OCI-LY7 (cell line): ENCODE results near the gene SFI1. TPM values are rescaled to one million over a fixed set of nuclear protein-coding genes. Genes with fewer than 3 reads are reported as not detected.
A peak's percentile ranks its signal among the peaks of the same experiment; 100 is the strongest.

Source experiments
- BruUV-seq: library from RNA; stranded (reverse); fragments of 400-500 nt; replicated peaks from 2 replicates; lab custom pipeline; 2021; lab: Mats Ljungman, UMichigan
- CTCF ChIA-PET: fragments of 300-600 bp; sonication (Branson Sonifier 250); formaldehyde crosslinking; loops from one replicate; lab custom pipeline; 2022; ENCODE audit warnings: antibody characterized with exemption; ENCODE audit not compliant: unreplicated experiment; lab: Charles Lee
- POLR2A ChIA-PET: fragments of 300-600 bp; sonication (Branson Sonifier 250); formaldehyde crosslinking; loops from one replicate; lab custom pipeline; 2022; ENCODE audit warnings: antibody characterized with exemption; lab: Charles Lee
- DNase-seq: peaks from one replicate; pipeline ENCODE4 v3.0.0-alpha.2; 2015; ENCODE audit warnings: low spot score
- H2AFZ ChIP-seq: fragments of 200-600 bp; sonication (generic), shearing (Covaris generic); 2 replicates; pipeline ENCODE4 v1.6.1; 2014; ENCODE audit warnings: mild to moderate bottlenecking, antibody characterized with exemption, low read length, moderate library complexity
- H3K27ac ChIP-seq: fragments of 200-600 bp; sonication (generic); 2 replicates; pipeline ENCODE4 v1.5.1; 2014; ENCODE audit warnings: mixed run types, low read depth, mild to moderate bottlenecking, moderate library complexity, low read length, inconsistent platforms; ENCODE audit not compliant: poor library complexity, severe bottlenecking
- H3K36me3 ChIP-seq: fragments of 200-600 bp; sonication (generic); 2 replicates; pipeline ENCODE4 v1.6.1; 2014; ENCODE audit warnings: mild to moderate bottlenecking, antibody characterized with exemption, low read length, moderate library complexity, mixed read lengths; ENCODE audit not compliant: insufficient read depth
- H3K4me1 ChIP-seq: fragments of 200-600 bp; sonication (generic); 2 replicates; pipeline ENCODE4 v1.5.1; 2014; ENCODE audit warnings: mild to moderate bottlenecking, low read length; ENCODE audit not compliant: insufficient read depth, poor library complexity, severe bottlenecking
- H3K4me2 ChIP-seq: fragments of 200-600 bp; sonication (generic); 2 replicates; pipeline ENCODE4 v1.6.1; 2014; ENCODE audit warnings: mild to moderate bottlenecking, low read length
- H3K4me3 ChIP-seq: fragments of 200-600 bp; sonication (generic); 2 replicates; pipeline ENCODE4 v1.5.1; 2014; ENCODE audit warnings: mild to moderate bottlenecking, low read depth, low read length; ENCODE audit not compliant: poor library complexity, severe bottlenecking
- H3K79me2 ChIP-seq: fragments of 200-600 bp; sonication (generic); 2 replicates; pipeline ENCODE4 v1.6.1; 2016; ENCODE audit warnings: low read depth, mild to moderate bottlenecking, low read length, moderate library complexity, mixed read lengths; ENCODE audit not compliant: insufficient read depth
- H3K9me2 ChIP-seq: fragments of 200-600 bp; sonication (generic); 2 replicates; pipeline ENCODE4 v1.6.1; 2016; ENCODE audit warnings: mild to moderate bottlenecking, low read length, mixed read lengths; ENCODE audit not compliant: insufficient read depth
- H3K9me3 ChIP-seq: fragments of 200-600 bp; sonication (generic); 2 replicates; pipeline ENCODE4 v1.6.1; 2014; ENCODE audit warnings: mild to moderate bottlenecking, mixed run types, low read length, mixed read lengths
- H4K20me1 ChIP-seq: fragments of 200-600 bp; sonication (generic); 2 replicates; pipeline ENCODE4 v1.6.1; 2014; ENCODE audit warnings: mild to moderate bottlenecking, antibody characterized with exemption, low read length, moderate library complexity, mixed read lengths; ENCODE audit not compliant: insufficient read depth
- CTCF ChIP-seq: fragments of 200-600 bp; sonication (generic); conservative IDR thresholded peaks from 2 replicates; pipeline ENCODE4 v1.5.1; 2014; ENCODE audit warnings: mild to moderate bottlenecking, antibody characterized with exemption, low read length, moderate library complexity, mixed read lengths
- EZH2phosphoT487 ChIP-seq: fragments of 200-600 bp; sonication (generic); IDR thresholded peaks from 2 replicates; pipeline ENCODE4 v1.6.1; 2018; ENCODE audit warnings: low read depth, borderline replicate concordance, mild to moderate bottlenecking, mixed run types, antibody characterized with exemption, low read length, moderate library complexity, mixed read lengths
- intact Hi-C: fragments of 100-400 bp; cut with micrococcal nuclease; formaldehyde crosslinking; loops from one replicate; pipeline ENCODE4 v1.10.0; 2022; ENCODE audit not compliant: unreplicated experiment
- total RNA-seq, 2 experiments: library from RNA; depleted of rRNA in 1 of 2; stranded (reverse); fragments of >200 nt in 1 of 2; shearing (Covaris generic) in 1 of 2; gene quantifications; 2 replicates each; pipeline ENCODE4 v1.2.3, GENCODE V29; 2014 to 2022

SFI1 gene
- total RNA-seq, 2 experiments from 2014 or later = 72.6 to 132 TPM

- Histone ChIP-seq H3K4me1 (peaks cover 42% of the 10 kb centered on the region), H3K9me2 (no peaks in the 10 kb centered on the region), H3K27ac (no peak overlapping the region), H4K20me1 (no peaks in the 10 kb centered on the region), H3K4me2 (no peak overlapping the region), H3K9me3 (no peaks in the 10 kb centered on the region), H3K79me2 (peaks cover 24% of the 10 kb centered on the region; the same call in 1 of the 2 replicates), H3K36me3 (peaks cover 35% of the 10 kb centered on the region), H2AFZ (no peak overlapping the region), H3K4me3 (no peak overlapping the region)
- no TSS peak for BruUV-seq
- ChIA-PET CTCF (no interaction called here), POLR2A (interaction anchor here (0.5 kb wide), 1 partner anchor 80 kb away, joined by 3 read pairs; no protein-coding TSS in a partner anchor)
- TF ChIP-seq CTCF (no peak), EZH2phosphoT487 (no peak)
- no peak for DNase-seq
- intact Hi-C loops = no loop called here
Measured at GRCh38 chr22:31625661-31626426, 129.5 kb downstream of the SFI1 start.

GRCh38 chr22:31626427-31627150 lies 130.3 kb downstream of the SFI1 start:
- Histone ChIP-seq H2AFZ (no peak overlapping the region), H4K20me1 (no peaks in the 10 kb centered on the region), H3K27ac (peak overlapping the region; percentile 31), H3K4me1 (peaks cover 49% of the 10 kb centered on the region), H3K9me3 (no peaks in the 10 kb centered on the region), H3K36me3 (peaks cover 30% of the 10 kb centered on the region), H3K9me2 (no peaks in the 10 kb centered on the region), H3K4me3 (no peak overlapping the region), H3K4me2 (peak overlapping the region; percentile 43), H3K79me2 (peaks cover 25% of the 10 kb centered on the region; the same call in 1 of the 2 replicates)
- TF ChIP-seq CTCF (no peak), EZH2phosphoT487 (no peak)
- intact Hi-C loops = no loop called here
- no TSS peak for BruUV-seq
- ChIA-PET CTCF (no interaction called here), POLR2A (interaction anchor here (0.5 kb wide), 1 partner anchor 79 kb away, joined by 3 read pairs; no protein-coding TSS in a partner anchor)
- DNase-seq = peak; percentile 24
